GM19099 (cell line): ENCODE measurements around the gene OR13J1.

Experiments
- POLR2A ChIP-seq: IDR thresholded peaks from 3 replicates; pipeline ENCODE4 v1.6.1; 2011; ENCODE audit warnings: low read depth; ENCODE audit not compliant: insufficient read length; ENCODE audit errors: extremely low read depth

The OR13J1 gene

DNA sequence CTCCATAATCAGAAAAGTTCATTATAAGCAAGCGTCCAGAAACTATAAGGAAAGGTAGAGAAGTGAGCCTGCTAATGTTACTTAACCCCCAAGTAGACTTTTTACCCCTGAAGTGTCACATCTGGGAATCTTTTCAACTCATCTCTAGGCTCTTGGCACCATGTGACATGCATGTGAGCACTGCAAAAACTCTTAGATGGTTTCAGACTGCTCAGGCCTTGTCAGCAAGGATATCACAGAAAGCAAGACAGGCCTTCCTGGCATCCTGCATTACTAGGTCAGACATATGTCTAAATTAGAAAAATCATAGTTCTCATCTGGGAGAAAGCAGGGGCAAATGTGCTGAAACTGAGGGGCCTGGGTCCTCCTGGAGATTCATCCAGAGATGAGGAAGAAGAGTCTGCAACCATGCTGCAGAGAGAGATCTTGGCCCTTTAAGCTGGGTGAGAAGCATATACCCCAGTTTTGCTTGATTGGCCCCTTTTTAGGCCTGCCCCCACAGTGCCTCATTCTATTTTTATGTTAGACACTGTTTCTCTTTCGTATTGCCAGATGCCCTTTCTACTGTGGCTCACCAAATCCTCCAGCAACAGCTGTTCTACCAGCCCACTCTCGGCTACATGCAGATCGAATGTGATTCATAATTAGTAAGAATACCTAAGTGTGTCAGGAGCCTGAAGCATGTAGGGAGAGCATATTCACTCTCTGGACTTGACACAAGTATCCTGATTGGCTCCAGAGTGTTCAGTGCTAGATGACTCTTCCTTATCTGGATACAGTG is 22.2 kb downstream of the OR13J1 start:
- peak; percentile 55 for TF ChIP-seq POLR2A

DNA sequence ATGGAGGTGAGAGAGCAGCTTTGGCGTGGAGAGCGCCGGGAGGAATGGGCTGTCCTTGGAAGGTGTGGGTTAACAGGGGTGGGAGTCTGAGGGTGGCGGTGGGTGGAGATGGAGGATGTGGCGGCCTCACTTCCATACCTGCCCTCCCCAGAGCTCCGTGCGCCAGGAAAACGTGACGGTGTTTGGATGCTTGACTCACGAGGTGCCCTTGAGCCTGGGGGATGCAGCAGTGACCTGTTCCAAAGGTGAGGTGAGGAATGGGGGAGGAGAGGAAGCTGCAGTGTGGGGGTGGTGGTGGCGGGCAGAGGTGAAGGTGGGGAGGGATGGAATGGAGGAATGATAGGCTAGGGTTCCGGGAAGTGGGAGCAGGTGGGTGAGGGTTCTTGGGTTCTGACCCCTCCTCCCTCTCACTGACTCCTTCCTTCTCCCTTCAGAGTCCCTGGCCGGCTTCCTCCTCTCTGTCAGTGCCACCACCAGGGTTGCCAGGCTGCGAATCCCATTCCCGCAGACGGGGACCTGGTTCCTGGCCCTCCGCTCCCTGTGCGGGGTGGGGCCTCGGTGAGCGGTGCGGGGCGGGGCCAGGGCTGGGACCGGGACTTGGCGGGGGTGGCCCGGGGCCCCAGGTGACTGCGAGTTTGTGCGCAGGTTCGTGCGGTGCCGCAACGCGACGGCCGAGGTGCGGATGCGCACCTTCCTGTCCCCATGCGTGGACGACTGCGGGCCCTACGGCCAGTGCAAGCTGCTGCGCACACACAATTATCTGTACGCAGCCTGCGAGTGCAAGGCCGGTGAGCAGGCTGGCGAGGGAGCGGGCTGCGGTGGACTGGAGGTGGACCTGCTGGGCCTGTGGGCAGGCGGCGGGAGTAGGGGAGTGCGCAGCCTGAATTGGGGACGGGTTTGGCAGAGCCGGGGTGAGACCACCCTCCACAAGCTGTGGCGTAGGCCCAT is 24.1 kb downstream of the OR13J1 start:
- no peak for TF ChIP-seq POLR2A

DNA sequence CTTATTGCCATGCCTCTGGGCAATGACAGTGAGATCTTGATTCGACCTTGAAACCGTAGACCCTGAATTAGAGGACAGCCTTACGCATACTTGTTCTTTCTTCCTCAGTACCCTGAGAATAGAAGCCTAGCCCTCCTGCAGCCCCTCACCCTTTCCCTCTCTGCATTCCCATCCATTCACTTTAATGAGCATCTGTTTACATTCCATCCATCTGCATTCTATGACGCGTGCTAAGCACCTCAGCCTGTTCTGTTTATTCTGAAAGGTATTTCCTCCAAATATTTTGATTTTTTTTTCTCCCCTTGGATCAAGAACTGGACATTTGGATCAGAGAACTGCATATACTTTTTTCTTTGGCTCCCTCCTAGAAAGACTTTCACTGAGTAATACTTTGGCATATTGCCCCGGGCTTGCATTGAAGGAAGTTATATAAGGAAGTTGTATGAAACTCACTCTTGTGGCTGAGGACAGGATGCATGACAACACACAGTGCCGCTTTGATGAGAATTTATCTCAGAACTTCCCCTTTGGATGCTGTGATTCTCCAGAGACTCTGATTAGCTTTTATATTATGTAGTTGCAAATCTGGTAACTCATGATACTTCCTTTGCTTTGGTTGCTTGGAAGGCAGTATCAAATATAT is 25.5 kb downstream of the OR13J1 start:
- TF ChIP-seq POLR2A: no peak

DNA sequence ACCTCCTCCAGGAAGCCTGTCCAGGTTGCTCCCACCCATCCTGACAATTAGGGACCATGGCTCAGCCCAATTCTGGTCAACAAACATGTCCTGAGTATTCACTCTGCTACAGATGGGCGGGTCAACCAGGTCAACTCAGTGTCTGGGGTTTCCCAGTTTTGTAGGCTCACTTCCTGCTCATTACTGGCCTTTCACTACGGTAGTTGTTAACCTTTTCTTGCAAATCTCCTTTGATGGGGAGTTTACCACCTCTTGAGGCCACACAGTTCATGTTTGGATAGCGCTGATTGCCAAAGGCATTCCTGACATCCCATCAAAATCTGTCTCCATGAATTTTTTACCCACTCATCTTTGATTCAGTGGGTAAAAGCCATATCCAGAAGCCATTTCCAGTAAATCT is 27.4 kb downstream of the OR13J1 start:
- no peak for TF ChIP-seq POLR2A

DNA sequence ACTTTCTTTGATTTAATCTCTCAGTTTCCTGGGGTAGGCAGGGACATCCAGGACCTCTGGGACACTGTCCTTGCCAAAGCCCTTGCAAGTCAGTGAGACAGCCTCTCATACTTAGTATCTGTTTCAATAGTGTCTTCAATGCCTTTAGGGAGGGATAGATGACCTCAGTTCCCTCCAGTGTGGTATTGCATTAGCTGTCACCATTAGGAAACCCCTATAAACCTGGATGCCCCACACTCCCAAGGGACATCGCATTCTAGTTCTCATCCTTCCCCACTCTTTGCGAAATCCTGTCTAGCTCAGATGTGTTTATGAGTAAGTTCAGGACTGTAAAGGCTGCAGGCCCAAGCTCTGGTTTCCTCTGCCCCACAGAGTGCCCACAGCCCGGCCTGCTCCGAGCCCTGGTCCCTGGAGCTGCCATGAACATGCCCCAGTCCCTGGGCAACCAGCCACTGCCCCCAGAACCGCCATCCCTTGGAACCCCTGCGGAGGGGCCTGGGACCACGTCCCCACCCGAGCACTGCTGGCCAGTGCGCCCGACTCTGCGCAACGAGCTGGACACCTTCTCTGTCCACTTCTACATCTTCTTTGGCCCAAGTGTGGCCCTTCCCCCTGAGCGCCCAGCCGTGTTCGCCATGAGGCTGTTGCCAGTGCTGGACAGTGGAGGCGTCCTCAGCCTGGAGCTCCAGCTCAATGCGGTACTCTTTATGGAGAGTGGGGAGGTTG is 28.0 kb downstream of the OR13J1 start:
- no peak for TF ChIP-seq POLR2A

DNA sequence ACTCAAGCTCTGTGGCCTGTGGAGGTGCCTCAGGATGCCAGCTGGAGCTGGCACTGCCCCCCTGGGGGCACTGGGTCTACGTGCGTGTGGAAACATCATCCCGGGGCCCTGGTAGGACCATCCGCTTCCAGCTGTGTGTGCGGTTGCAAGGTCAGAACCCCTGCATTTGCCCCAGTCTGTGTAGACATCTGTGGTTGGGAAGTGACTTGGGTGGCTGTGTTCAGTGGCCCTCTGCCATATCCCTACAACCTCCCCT is 28.6 kb downstream of the OR13J1 start:
- TF ChIP-seq POLR2A: no peak

DNA sequence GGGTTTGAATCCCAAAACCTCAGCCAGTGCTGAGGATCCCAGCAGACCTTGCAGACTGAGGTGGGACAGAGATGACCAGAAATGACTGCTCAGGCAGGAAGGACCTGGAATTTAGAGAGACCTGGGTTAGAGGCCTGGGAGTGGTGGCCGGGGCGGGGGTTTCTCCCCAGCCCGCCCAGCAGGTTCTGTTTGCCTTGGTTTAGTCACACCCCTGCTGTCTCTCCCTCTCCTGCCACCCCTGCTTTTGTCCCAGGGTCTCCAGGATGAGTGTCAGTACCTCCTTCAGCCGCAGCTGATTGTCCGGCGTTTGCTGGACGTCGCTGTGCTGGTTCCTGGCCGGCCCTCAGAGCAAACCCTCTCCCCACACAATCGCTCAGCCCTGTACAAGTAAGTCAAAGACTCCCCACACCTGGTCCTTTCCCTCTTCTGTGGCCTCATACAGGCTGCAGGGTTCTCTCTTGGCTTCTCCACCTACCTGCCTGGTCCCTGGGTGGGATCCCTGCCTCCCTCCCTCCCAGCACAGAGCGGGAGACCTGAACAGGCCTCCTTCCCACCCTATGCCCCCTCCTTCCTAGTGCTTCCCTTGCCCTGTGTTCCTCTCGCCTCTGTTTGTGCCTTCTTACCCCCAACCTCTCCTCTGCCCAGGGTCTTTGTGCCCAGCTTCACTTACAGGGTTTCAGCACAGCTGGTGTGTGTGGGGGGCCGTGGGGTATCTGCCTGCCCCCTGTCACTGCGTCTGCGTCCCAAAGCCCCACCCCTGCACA is 29.1 kb downstream of the OR13J1 start:
- TF ChIP-seq POLR2A: no peak

DNA sequence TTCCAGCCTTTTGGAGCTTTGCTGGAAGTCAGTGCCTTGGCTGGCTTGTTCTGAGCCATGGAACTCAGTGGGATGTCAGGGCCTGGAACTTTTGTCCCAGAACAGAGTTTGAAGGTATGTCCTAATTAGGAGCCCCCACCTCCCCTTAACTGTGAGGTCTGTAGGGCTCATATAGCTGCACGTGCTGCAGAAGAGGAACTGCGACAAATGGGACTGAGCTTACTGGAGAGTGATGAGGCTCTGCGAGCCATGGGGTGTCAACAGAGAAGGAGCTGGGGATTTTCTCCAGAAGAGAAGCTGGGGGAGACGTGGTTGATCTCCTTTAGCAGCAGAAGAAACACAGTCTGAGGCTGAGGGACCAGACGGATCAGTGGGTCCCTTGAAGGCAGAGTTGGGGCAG is 30.3 kb downstream of the OR13J1 start:
- no peak for TF ChIP-seq POLR2A

DNA sequence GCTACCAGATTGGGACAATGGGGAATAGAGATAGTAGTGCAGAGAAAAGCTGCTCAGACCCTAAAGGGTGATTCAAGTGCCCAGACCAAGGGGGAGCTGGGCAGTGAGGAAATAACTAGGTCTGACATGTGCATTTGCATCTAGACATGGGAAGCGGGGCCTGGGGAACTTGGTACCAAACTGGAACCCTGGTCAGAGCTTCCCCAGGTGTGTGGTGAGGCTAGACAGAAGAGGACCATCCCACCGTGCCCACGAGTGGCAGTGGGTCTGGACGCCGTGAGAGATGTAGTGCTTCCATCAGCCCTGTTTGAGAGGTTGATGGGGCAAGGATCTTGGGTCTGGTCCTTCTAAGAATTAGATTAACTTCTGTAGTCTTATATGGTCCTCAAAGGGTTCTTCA is 33.6 kb downstream of the OR13J1 start:
- TF ChIP-seq POLR2A: no peak

DNA sequence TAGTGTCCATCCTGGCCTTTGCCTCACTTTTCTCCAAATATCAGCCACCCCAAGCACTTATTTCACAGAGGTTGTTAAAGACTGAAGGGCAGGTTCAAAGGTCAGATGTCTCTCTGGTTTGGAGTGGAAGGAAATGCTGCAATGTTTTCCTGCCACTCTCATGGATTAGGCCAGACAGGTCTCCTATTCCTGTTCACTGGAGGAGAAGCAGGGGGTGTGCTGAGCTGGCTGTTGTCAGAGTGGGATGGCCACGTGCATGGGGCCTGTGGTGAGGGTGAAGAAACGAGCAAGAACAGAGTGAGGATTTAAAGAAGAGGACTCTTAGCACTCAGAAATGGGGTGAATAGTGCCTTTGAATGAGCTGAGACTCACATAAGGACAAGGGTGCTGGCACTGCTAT is 34.4 kb downstream of the OR13J1 start:
- no peak for TF ChIP-seq POLR2A

DNA sequence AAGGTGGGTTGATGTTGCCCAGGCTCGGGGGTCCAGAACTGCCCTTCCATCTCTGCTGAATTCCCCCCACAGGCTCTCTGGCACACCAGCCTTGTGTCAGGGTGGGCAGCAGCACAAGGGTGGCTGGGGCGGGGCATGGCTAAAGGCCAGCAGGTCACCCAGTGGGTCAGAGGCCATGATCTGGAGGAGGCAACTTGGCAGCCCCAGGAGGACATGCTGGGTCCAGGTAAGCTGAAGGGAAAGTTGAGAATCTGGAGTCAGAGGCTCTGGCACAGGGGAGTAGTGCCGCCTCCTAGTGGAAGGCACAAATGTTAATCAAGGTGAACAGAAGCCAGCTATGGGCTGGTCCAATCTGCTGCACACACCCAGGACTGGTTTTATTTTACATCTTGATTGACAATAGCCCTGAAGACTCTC is 35.0 kb downstream of the OR13J1 start:
- no peak for TF ChIP-seq POLR2A

DNA sequence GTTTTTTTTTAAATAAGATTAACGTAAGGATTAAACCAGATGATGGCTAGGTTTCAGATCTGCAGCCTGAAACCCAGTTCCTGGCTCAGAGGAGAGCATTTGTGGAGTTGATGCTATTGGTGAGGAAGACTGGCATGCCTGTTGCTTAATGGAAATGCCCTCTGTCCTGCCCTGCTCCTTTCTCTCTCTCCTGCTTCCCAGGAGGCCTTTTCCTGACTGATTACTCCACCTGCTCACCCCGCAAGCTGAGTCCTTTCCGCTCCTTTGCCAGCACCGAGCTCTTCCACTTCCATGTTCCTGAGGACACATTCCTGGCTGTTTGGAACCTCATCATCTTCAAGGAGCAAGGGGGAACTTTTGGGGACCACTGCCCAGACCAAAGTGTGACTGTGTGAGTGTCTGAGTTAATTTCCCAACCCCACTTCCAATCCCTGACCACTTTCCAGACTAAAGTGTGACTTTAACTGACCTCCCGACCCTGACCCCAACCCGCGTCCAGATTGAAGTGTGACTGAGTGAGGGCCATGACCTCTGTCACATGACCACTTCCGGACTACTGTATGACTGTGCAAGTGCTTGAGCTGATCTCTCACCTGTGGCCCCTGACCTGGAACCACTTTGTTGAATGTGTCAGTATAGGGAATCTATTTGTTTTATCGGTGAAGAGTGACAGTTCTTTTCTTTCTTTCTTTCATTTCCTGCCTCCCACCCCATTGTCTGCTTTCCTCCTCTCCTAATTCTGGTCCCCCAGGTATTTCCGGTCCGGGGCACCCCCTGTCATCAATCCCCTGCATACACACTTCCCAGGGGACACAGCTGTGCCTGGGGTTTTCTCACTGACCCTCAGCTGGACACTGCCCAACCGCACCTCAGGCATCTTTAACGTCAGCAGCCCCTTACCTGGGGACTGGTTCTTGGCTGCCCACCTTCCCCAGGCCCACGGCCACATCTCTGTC is 35.7 kb downstream of the OR13J1 start:
- no peak for TF ChIP-seq POLR2A

DNA sequence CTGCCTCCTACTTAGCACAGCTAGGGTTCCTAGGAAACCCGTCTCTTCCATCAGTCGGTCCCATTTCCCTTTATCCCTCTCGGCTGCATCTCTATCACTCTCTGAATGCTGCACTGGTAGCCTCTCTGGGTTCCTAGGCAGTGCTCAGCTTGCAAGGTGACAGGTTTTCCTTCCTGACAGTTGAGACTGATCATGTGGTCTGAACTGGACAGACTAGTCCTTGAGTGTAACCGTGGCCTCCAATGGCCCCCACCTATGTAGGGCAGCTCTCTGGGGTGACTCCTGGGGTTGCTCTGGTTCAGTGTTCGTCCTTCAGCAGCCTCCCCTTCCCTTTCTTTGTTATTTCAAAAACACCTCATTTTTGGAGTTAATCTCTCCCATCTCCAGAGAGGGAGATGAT is 37.4 kb downstream of the OR13J1 start:
- no peak for TF ChIP-seq POLR2A

DNA sequence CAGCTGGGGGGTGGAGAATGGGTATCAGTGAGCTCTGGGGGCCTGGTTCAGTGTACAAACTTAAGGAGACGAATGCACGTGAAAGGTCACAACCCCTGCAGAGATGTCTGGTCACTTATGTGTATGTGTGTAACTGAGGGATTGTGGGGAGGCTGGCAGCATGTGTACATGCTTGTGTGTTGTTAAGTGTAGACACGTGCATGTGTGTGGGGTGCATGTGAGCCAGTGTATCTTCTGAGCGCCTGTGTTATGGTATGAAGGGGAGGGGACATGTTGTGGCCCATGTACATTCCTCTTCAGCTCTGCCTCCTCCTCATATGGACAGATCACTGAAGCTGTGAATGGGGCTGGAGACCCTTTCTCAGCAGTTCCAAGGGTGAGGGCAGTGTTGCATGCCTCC is 39.2 kb downstream of the OR13J1 start:
- no peak for TF ChIP-seq POLR2A

DNA sequence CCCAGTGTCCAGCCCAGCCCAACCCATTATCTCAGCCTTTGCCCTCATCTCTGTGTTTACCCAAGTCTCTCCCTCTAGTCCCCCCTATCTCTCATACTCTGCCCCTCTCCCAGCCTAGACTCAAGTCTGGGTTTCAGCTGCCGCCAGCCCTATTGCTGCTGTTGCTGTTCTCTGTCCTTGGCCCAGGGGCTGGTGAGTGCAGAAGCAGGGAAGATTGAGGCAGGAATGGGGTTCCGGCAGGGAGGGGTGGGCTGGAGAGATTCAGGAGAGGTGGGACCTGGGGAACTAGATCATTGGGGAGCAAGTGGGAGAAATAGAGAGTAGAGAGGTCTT is 40.5 kb downstream of the OR13J1 start:
- TF ChIP-seq POLR2A: no peak
